Panc1 (cell line): ENCODE results near the gene PARD3. TPM values are rescaled to one million over a fixed set of nuclear protein-coding genes. Genes with fewer than 3 reads are reported as not detected.

Source experiments
- ATAC-seq: fragments of 200-7000 bp; cut with Tn5 transposase; 2 replicates; pipeline ENCODE4 v1.9.1; 2020; ENCODE audit warnings: mild to moderate bottlenecking, moderate library complexity
- BruUV-seq: library from RNA; stranded (reverse); fragments of 400-500 nt; replicated peaks from 2 replicates; lab custom pipeline; 2021; lab: Mats Ljungman, UMichigan
- CTCF ChIA-PET: fragments of 300-600 bp; sonication (Branson Sonifier 250); formaldehyde crosslinking; loops from one replicate; lab custom pipeline; 2022; ENCODE audit warnings: antibody characterized with exemption; lab: Charles Lee
- POLR2A ChIA-PET: fragments of 300-600 bp; sonication (Branson Sonifier 250); formaldehyde crosslinking; loops from one replicate; lab custom pipeline; 2022; ENCODE audit warnings: antibody characterized with exemption; lab: Charles Lee
- DNase-seq: peaks from one replicate; pipeline ENCODE4 v3.0.0-alpha.2; 2010; ENCODE audit warnings: low read depth, low spot score
- H3K27ac ChIP-seq: 2 replicates; pipeline ENCODE4 v1.5.1; 2011; ENCODE audit warnings: mild to moderate bottlenecking, low read length, inconsistent platforms
- H3K27me3 ChIP-seq: fragments of 200-500 bp; sonication (Bioruptor generic); 2 replicates; pipeline ENCODE4 v1.6.0; 2014; ENCODE audit warnings: low read length, inconsistent platforms; ENCODE audit not compliant: control insufficient read depth, insufficient read depth
- H3K36me3 ChIP-seq: fragments of 200-500 bp; sonication (Bioruptor generic); 2 replicates; pipeline ENCODE4 v1.5.1; 2014; ENCODE audit warnings: inconsistent platforms, mild to moderate bottlenecking, low read length, moderate library complexity; ENCODE audit not compliant: control insufficient read depth, insufficient read depth
- H3K4me1 ChIP-seq: 2 replicates; pipeline ENCODE4 v1.5.1; 2011; ENCODE audit warnings: inconsistent platforms, mild to moderate bottlenecking, low read length, moderate library complexity; ENCODE audit not compliant: control insufficient read depth, insufficient read depth
- H3K4me3 ChIP-seq, 2 experiments: 2 replicates each; pipeline ENCODE4 v1.5.1; 2011 to 2012; ENCODE audit warnings: low read depth in 2 of 2, low read length in 2 of 2, mild to moderate bottlenecking in 2 of 2, inconsistent platforms in 1 of 2, moderate library complexity in 1 of 2
- H3K9me3 ChIP-seq: fragments of 200-500 bp; sonication (Bioruptor generic); 2 replicates; pipeline ENCODE4 v1.5.1; 2014; ENCODE audit warnings: low read depth, mild to moderate bottlenecking, inconsistent platforms, low read length, moderate library complexity; ENCODE audit not compliant: control insufficient read depth, insufficient read depth
- POLR2AphosphoS5 ChIP-seq: IDR thresholded peaks from 2 replicates; pipeline ENCODE4 v1.6.1; 2012; ENCODE audit warnings: mild to moderate bottlenecking, low read depth, low read length, moderate library complexity
- REST ChIP-seq, 2 experiments: IDR thresholded peaks; 2 replicates each; pipeline ENCODE4 v1.6.1; 2011 to 2012; ENCODE audit warnings: low read depth in 2 of 2, control low read depth in 1 of 2, low read length in 1 of 2, mild to moderate bottlenecking in 1 of 2, moderate library complexity in 1 of 2; ENCODE audit not compliant: insufficient read depth in 1 of 2
- SIN3A ChIP-seq: IDR thresholded peaks from 2 replicates; pipeline ENCODE4 v1.6.1; 2012; ENCODE audit warnings: low read depth, mild to moderate bottlenecking, low read length, moderate library complexity, borderline replicate concordance; ENCODE audit not compliant: insufficient read depth
- TCF7L2 ChIP-seq: IDR thresholded peaks from 2 replicates; pipeline ENCODE4 v1.6.1; 2011; ENCODE audit warnings: mild to moderate bottlenecking, low read depth, low read length, inconsistent platforms
- in situ Hi-C: cut with HindIII; loops from 2 replicates; pipeline ENCODE4 v1.10.0; 2016; ENCODE audit warnings: low sequenced_read_pairs, low pct_unique_long_range_greater_than_20kb
- intact Hi-C: fragments of 100-400 bp; cut with micrococcal nuclease; formaldehyde crosslinking; loops from one replicate; pipeline ENCODE4 v1.10.0; 2022; ENCODE audit not compliant: unreplicated experiment
- total RNA-seq: library from RNA; stranded (reverse); gene quantifications from one replicate; pipeline ENCODE4 v1.2.1, GENCODE V29; 2021; ENCODE audit not compliant: unreplicated experiment
- TF ChIP-seq, protein P1 (sequence below): fragments of 450-650 bp; IDR thresholded peaks from 2 replicates; pipeline ENCODE4 v1.5.1; 2017; ENCODE audit warnings: mild to moderate bottlenecking

Gene PARD3
- total RNA-seq, 1 experiment from 2014 or later: 29.8 TPM

DNA sequence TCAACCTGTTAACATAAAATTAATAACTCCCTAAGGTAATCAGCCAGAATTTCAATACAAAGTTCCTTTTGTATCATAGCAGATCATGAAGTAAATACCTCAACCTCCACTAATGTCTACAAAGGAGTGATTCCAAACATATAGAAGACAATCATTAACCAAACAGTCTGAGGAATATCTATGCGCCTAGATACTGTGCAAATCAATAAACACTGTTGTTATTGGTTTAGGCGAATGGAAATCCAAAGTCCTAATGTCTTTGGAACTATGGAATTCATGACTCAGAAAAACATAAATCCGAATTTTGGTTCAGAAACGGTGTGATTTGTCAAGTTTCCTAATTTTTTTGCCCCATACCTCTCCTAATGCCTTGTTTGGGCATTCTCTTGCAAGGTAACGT lies 469.7 kb downstream of the PARD3 start:
- in situ Hi-C loops: no loop called here
- DNase-seq (no peak), ATAC-seq (no peak)
- TF ChIP-seq SIN3A (no peak), TCF7L2 (no peak), POLR2AphosphoS5 (no peak), REST (IDR thresholded peaks at IDR 0.05; ENCODE audit: insufficient read depth in 1 of 2, low read depth in 2 of 2, low read length in 1 of 2) (no peak)
- TF ChIP-seq, protein P1, sequence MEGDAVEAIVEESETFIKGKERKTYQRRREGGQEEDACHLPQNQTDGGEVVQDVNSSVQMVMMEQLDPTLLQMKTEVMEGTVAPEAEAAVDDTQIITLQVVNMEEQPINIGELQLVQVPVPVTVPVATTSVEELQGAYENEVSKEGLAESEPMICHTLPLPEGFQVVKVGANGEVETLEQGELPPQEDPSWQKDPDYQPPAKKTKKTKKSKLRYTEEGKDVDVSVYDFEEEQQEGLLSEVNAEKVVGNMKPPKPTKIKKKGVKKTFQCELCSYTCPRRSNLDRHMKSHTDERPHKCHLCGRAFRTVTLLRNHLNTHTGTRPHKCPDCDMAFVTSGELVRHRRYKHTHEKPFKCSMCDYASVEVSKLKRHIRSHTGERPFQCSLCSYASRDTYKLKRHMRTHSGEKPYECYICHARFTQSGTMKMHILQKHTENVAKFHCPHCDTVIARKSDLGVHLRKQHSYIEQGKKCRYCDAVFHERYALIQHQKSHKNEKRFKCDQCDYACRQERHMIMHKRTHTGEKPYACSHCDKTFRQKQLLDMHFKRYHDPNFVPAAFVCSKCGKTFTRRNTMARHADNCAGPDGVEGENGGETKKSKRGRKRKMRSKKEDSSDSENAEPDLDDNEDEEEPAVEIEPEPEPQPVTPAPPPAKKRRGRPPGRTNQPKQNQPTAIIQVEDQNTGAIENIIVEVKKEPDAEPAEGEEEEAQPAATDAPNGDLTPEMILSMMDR: no peak
- no peak overlapping the region for H3K4me3 ChIP-seq
- no peaks in the 10 kb centered on the region for H3K9me3 ChIP-seq
- no peak overlapping the region for H3K27ac ChIP-seq
- H3K27me3 ChIP-seq: no peaks in the 10 kb centered on the region
- intact Hi-C loops: no loop called here
- H3K4me1 ChIP-seq: no peaks in the 10 kb centered on the region
- no TSS peak for BruUV-seq
- CTCF ChIA-PET: no interaction called here
- POLR2A ChIA-PET: no interaction called here
- no peaks in the 10 kb centered on the region; the same call in 1 of the 2 replicates for H3K36me3 ChIP-seq

DNA sequence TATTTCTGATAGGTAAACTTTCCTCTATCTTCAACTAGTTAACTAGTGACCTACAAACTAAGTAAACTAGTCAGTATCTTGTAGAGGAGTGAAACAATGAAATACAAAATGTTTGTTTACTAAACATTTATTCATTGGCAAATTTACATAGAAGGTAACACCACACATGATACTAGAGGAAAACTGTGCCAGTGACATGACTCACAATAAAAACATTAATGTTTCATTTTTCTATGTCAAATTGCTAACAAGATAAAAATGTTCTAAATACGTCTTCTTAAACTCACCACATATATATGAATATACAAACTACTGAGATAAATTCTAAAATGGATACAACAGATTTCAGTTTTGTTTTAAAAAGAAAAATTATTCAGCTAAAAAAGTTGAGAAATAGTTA lies 471.3 kb downstream of the PARD3 start:
- ATAC-seq: no peak
- no peak for TF ChIP-seq REST (IDR thresholded peaks at IDR 0.05; ENCODE audit: insufficient read depth in 1 of 2, low read depth in 2 of 2, low read length in 1 of 2)
- no peak for TF ChIP-seq SIN3A
- no peak for TF ChIP-seq POLR2AphosphoS5
- TF ChIP-seq TCF7L2: no peak
- TF ChIP-seq, protein P1: no peak
- Histone ChIP-seq H3K36me3 (no peaks in the 10 kb centered on the region), H3K9me3 (no peaks in the 10 kb centered on the region), H3K27me3 (no peaks in the 10 kb centered on the region), H3K27ac (no peak overlapping the region), H3K4me1 (no peaks in the 10 kb centered on the region), H3K4me3 (no peak overlapping the region)
- in situ Hi-C loops: no loop called here
- no TSS peak for BruUV-seq
- intact Hi-C loops: no loop called here
- DNase-seq: no peak
- CTCF ChIA-PET: no interaction called here
- POLR2A ChIA-PET: no interaction called here
